ENCODE measurements around the gene CPM. TPM values are rescaled to one million over a fixed set of nuclear protein-coding genes. Genes with fewer than 3 reads are reported as not detected.
A peak's percentile ranks its signal among the peaks of the same experiment; 100 is the strongest.

The CPM gene
- total and polyA plus RNA-seq, 10 of the 15 experiments (the other 5 are each of a cell fraction or from before 2014, with no cell fraction given) = 0.06 to 1.7 (median 0.41) TPM

- no peaks in the 10 kb centered on the region for H3K36me3 ChIP-seq (ENCODE audit: control insufficient read depth in 2 of 2, insufficient read depth in 2 of 2, low read length in 1 of 2)
- ATAC-seq = no peak
- FAIRE-seq = no peak
- POLR2A ChIA-PET = interaction anchor here (0.5 kb wide), 1 partner anchor 639 kb away, joined by 5 read pairs; no protein-coding TSS in a partner anchor
- no peak overlapping the region for H3K27ac ChIP-seq (ENCODE audit: control insufficient read depth, insufficient read depth)
- H3K4me3 ChIP-seq = no peak overlapping the region
- RAD21 ChIA-PET (ENCODE audit: unreplicated experiment) = interaction anchor here (0.7 kb wide), 1 partner anchor 150 kb away, joined by 4 read pairs; no protein-coding TSS in a partner anchor
- CTCF ChIA-PET = interaction anchor here (3.3 kb wide), 1 partner anchor 23 kb away, joined by 7 read pairs; no protein-coding TSS in a partner anchor
- in situ Hi-C loops (cut with MboI) (no loop called here), intact Hi-C loops (cut with micrococcal nuclease; ENCODE audit: unreplicated experiment) (no loop called here)
- WGBS (ENCODE audit: insufficient coverage, insufficient replicate concordance, low lambda C conversion rate, missing lambda C conversion rate) = 39% methylated on average over 2 of the region's 2 CpGs
- no peaks in the 10 kb centered on the region for H3K4me1 ChIP-seq (ENCODE audit: control insufficient read depth, insufficient read depth, low read length)
- SMC1A ChIA-PET (ENCODE audit: uncharacterized antibody, unreplicated experiment) = no interaction called here
- DNase-seq (ENCODE audit: low read depth, low spot score) = no peak
- BruUV-seq (replicated peaks) = no TSS peak
- TF ChIP-seq SPI1 (IDR thresholded peaks at IDR 0.05; ENCODE audit: borderline replicate concordance, insufficient read depth, low read depth, low read length) (peak; percentile 62; the same call in 1 of the 2 replicates), DPF2 (IDR thresholded peaks at IDR 0.05) (no peak)
- H3K79me2 ChIP-seq (ENCODE audit: control insufficient read depth, insufficient read depth, low read length) = no peaks in the 10 kb centered on the region
- H2AFZ ChIP-seq (ENCODE audit: control insufficient read depth, low read depth, low read length) = no peak overlapping the region
- H3K9ac ChIP-seq (ENCODE audit: control insufficient read depth, insufficient read depth, low read length) = no peak overlapping the region
- no peaks in the 10 kb centered on the region for H4K20me1 ChIP-seq (ENCODE audit: control insufficient read depth, insufficient read depth)
- H3K27me3 ChIP-seq (replicated peaks in 1 of 2; ENCODE audit: control insufficient read depth in 2 of 2, insufficient read depth in 2 of 2, low read length in 1 of 2) = no peaks in the 10 kb centered on the region
- H3K9me3 ChIP-seq (replicated peaks; ENCODE audit: control insufficient read depth, insufficient read depth, low read length) = no peaks in the 10 kb centered on the region
- no peak overlapping the region for H3K4me2 ChIP-seq (ENCODE audit: control insufficient read depth, insufficient read depth)
These were observed 12.3 kb upstream of the CPM start for GRCh38 chr12:68945255-68945654.

- Histone ChIP-seq H2AFZ (ENCODE audit: control insufficient read depth, low read depth, low read length) (no peak overlapping the region), H3K4me2 (ENCODE audit: control insufficient read depth, insufficient read depth) (no peak overlapping the region), H3K9ac (ENCODE audit: control insufficient read depth, insufficient read depth, low read length) (no peak overlapping the region), H3K9me3 (replicated peaks; ENCODE audit: control insufficient read depth, insufficient read depth, low read length) (no peaks in the 10 kb centered on the region), H3K27me3 (replicated peaks in 1 of 2; ENCODE audit: control insufficient read depth in 2 of 2, insufficient read depth in 2 of 2, low read length in 1 of 2) (no peaks in the 10 kb centered on the region), H3K4me3 (no peak overlapping the region), H3K4me1 (ENCODE audit: control insufficient read depth, insufficient read depth, low read length) (no peaks in the 10 kb centered on the region), H3K36me3 (ENCODE audit: control insufficient read depth in 2 of 2, insufficient read depth in 2 of 2, low read length in 1 of 2) (no peaks in the 10 kb centered on the region), H4K20me1 (ENCODE audit: control insufficient read depth, insufficient read depth) (no peaks in the 10 kb centered on the region), H3K27ac (ENCODE audit: control insufficient read depth, insufficient read depth) (no peak overlapping the region), H3K79me2 (ENCODE audit: control insufficient read depth, insufficient read depth, low read length) (no peaks in the 10 kb centered on the region)
- in situ Hi-C loops (cut with MboI) (no loop called here), intact Hi-C loops (cut with micrococcal nuclease; ENCODE audit: unreplicated experiment) (no loop called here)
- BruUV-seq (replicated peaks) = no TSS peak
- CTCF ChIA-PET = interaction anchor here (0.6 to 0.7 kb wide), 2 partner anchors 54 to 65 kb away, joined by 3 read pairs; no protein-coding TSS in a partner anchor
- POLR2A ChIA-PET = interaction anchor here (0.5 kb wide), 1 partner anchor 639 kb away, joined by 5 read pairs; no protein-coding TSS in a partner anchor
- no peak for ATAC-seq
- SMC1A ChIA-PET (ENCODE audit: uncharacterized antibody, unreplicated experiment) = no interaction called here
- RAD21 ChIA-PET (ENCODE audit: unreplicated experiment) = no interaction called here
- 37% methylated on average over 5 of the region's 5 CpGs for WGBS (ENCODE audit: insufficient coverage, insufficient replicate concordance, low lambda C conversion rate, missing lambda C conversion rate)
- DNase-seq (ENCODE audit: low read depth, low spot score) = no peak
- FAIRE-seq = no peak
- no peak for TF ChIP-seq RFX5 (IDR thresholded peaks at IDR 0.05; ENCODE audit: low read depth, low read length)
These were observed 11.5 kb upstream of the CPM start for GRCh38 chr12:68944296-68945076.

Data from GM12878 (cell line).